Liver (tissue), 9 donors: ENCODE results near the gene FAM124A. TPM values are rescaled to one million over a fixed set of nuclear protein-coding genes. Genes with fewer than 3 reads are reported as not detected.

Experiments used
- DNase-seq: peaks from one replicate; pipeline ENCODE4 v3.0.0-alpha.2; 2017; ENCODE audit warnings: low spot score
- H3K27ac ChIP-seq, 2 donors: one replicate each; pipeline ENCODE4 v1.7.0; 2013; ENCODE audit warnings: inconsistent platforms in 2 of 2, low read length in 2 of 2, control low read depth in 1 of 2, low read depth in 1 of 2, mild to moderate bottlenecking in 1 of 2
- H3K27me3 ChIP-seq, 4 donors: one replicate each; pipeline versions ENCODE4 v1.6.1 to v1.7.0; 2013; ENCODE audit warnings: low read length in 3 of 4, inconsistent platforms in 1 of 4, mild to moderate bottlenecking in 1 of 4, moderate library complexity in 1 of 4; ENCODE audit not compliant: control insufficient read depth in 4 of 4, insufficient read depth in 4 of 4
- H3K36me3 ChIP-seq, 4 donors: one replicate each; pipeline versions ENCODE4 v1.6.1 to v1.7.0; 2013; ENCODE audit warnings: low read length in 3 of 4, mild to moderate bottlenecking in 3 of 4, low read depth in 1 of 4, moderate library complexity in 1 of 4; ENCODE audit not compliant: control insufficient read depth in 4 of 4, insufficient read depth in 3 of 4
- H3K4me1 ChIP-seq, 4 donors: one replicate each; pipeline versions ENCODE4 v1.6.1 to v1.7.0; 2013; ENCODE audit warnings: low read length in 3 of 4, mild to moderate bottlenecking in 3 of 4, moderate library complexity in 1 of 4; ENCODE audit not compliant: control insufficient read depth in 4 of 4, insufficient read depth in 4 of 4
- H3K4me3 ChIP-seq, 3 donors: one replicate each; pipeline versions ENCODE4 v1.6.1 to v1.7.0; 2013; ENCODE audit warnings: low read length in 3 of 3, control low read depth in 1 of 3, low read depth in 1 of 3, mild to moderate bottlenecking in 1 of 3
- H3K9ac ChIP-seq, 2 donors: one replicate each; pipeline ENCODE4 v1.7.0; 2013; ENCODE audit warnings: low read length in 2 of 2, mild to moderate bottlenecking in 2 of 2, moderate library complexity in 2 of 2, control low read depth in 1 of 2, low read depth in 1 of 2
- H3K9me3 ChIP-seq, 4 donors: one replicate each; pipeline versions ENCODE4 v1.6.1 to v1.7.0; 2013; ENCODE audit warnings: low read length in 3 of 4; ENCODE audit not compliant: control insufficient read depth in 4 of 4
- ATF3 ChIP-seq: IDR thresholded peaks from 2 replicates; pipeline ENCODE4 v1.6.1; 2016; ENCODE audit warnings: antibody characterized with exemption
- EGR1 ChIP-seq, 2 donors: IDR thresholded peaks; 2 replicates each; pipeline ENCODE4 v1.6.1; 2016 to 2018; ENCODE audit warnings: antibody characterized with exemption in 2 of 2, low read depth in 2 of 2
- FOXA1 ChIP-seq: IDR thresholded peaks from 2 replicates; pipeline ENCODE4 v1.6.1; 2016; ENCODE audit warnings: antibody characterized with exemption
- FOXA2 ChIP-seq: IDR thresholded peaks from 2 replicates; pipeline ENCODE4 v1.6.1; 2016; ENCODE audit warnings: antibody characterized with exemption
- GABPA ChIP-seq, 2 donors: IDR thresholded peaks in 1 of 2; conservative IDR thresholded peaks in 1 of 2; 2 replicates each; pipeline ENCODE4 v1.6.1; 2016; ENCODE audit warnings: antibody characterized with exemption in 2 of 2, mild to moderate bottlenecking in 1 of 2, moderate library complexity in 1 of 2
- HNF4G ChIP-seq: IDR thresholded peaks from 2 replicates; pipeline ENCODE4 v1.6.1; 2016; ENCODE audit warnings: antibody characterized with exemption
- JUND ChIP-seq, 2 donors: IDR thresholded peaks; 2 replicates each; pipeline ENCODE4 v1.6.1; 2016; ENCODE audit warnings: antibody characterized with exemption in 2 of 2
- RAD21 ChIP-seq, 2 donors: IDR thresholded peaks; 2 replicates each; pipeline ENCODE4 v1.6.1; 2016; ENCODE audit warnings: antibody characterized with exemption in 2 of 2, mild to moderate bottlenecking in 2 of 2
- RXRA ChIP-seq, 2 donors: IDR thresholded peaks; 2 replicates each; pipeline ENCODE4 v1.6.1; 2017 to 2018; ENCODE audit warnings: antibody characterized with exemption in 2 of 2, mild to moderate bottlenecking in 1 of 2
- SP1 ChIP-seq: IDR thresholded peaks from 2 replicates; pipeline ENCODE4 v1.6.1; 2018; ENCODE audit warnings: antibody characterized with exemption, mild to moderate bottlenecking
- TAF1 ChIP-seq: conservative IDR thresholded peaks from 2 replicates; pipeline ENCODE4 v1.6.1; 2016; ENCODE audit warnings: antibody characterized with exemption, mild to moderate bottlenecking
- YY1 ChIP-seq: IDR thresholded peaks from 2 replicates; pipeline ENCODE4 v1.6.1; 2016; ENCODE audit warnings: antibody characterized with exemption, mild to moderate bottlenecking
- ZBTB33 ChIP-seq: IDR thresholded peaks from 2 replicates; pipeline ENCODE4 v1.6.1; 2016; ENCODE audit warnings: antibody characterized with exemption
- WGBS: extraction: QIAGEN DNeasy Blood & Tissue Kit; methylation state at CpG from one replicate; pipeline ENCODE4 v1.1.7; 2013; 5-methylcytosine and 5-hydroxymethylcytosine counted together
- polyA plus RNA-seq, 2 donors: library from polyadenylated mRNA; stranded (reverse) in 1 of 2; unstranded in 1 of 2; fragments of 200-250 nt in 1 of 2; fragments of >200 nt in 1 of 2; fragmentation: Nextera tagmentation in 1 of 2; extraction: Ambion mirVana in 1 of 2; gene quantifications; one replicate each; pipeline versions ENCODE4 v1.2.1 to v1.2.3, GENCODE V29; 2013 to 2015
- total RNA-seq, 2 donors: library from RNA; depleted of rRNA; stranded (reverse); fragments of >200 nt; gene quantifications; one replicate each; pipeline ENCODE4 v1.2.3, GENCODE V29; 2014
- TF ChIP-seq, protein P1 (sequence below): IDR thresholded peaks from 2 replicates; pipeline ENCODE4 v1.6.1; 2016; ENCODE audit warnings: antibody characterized with exemption
- donor health status: healthy.
- donor health status: healthy.
- donor health status: healthy.
- donor health status: healthy.
- donor health status: healthy.

The FAM124A gene
- total and polyA plus RNA-seq, 4 donors: 0.33 to 0.92 (median 0.46) TPM

DNA sequence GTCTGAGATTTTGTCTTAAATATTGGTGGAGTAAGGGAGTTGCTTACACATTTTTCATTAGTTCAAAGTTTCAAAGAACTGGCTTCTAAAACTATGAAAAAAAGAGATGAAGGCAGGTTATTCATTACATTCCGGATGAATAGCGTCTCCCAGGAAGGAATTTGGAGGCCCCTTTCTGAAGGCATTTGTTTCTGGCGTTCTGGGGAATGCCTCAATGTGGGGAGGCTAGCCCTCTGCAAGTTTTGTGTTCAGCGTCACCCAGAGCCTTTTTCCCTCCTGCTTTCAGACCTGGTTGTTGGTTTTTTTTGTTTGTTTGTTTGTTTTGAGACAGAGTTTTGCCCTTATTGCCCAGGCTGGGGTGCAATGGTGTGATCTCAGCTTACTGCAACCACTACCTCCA lies 21.0 kb downstream of the FAM124A start:
- Histone ChIP-seq H3K36me3 (no peaks in the 10 kb centered on the region), H3K27ac (no peak overlapping the region), H3K4me1 (no peaks in the 10 kb centered on the region), H3K9ac (no peak overlapping the region), H3K4me3 (no peak overlapping the region), H3K9me3 (no peaks in the 10 kb centered on the region), H3K27me3 (peaks cover 0 to 2% (median 0%) of the 10 kb centered on the region in 4 donors)
- 85% methylated on average over 4 of the region's 4 CpGs for WGBS
- TF ChIP-seq, protein P1, sequence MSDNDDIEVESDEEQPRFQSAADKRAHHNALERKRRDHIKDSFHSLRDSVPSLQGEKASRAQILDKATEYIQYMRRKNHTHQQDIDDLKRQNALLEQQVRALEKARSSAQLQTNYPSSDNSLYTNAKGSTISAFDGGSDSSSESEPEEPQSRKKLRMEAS: no peak
- TF ChIP-seq SP1 (no peak), RAD21 (IDR thresholded peaks at IDR 0.05) (no peak), ZBTB33 (no peak), YY1 (no peak), TAF1 (no peak), EGR1 (IDR thresholded peaks at IDR 0.05; ENCODE audit: low read depth in 2 of 2) (no peak), ATF3 (no peak), JUND (IDR thresholded peaks at IDR 0.05) (no peak), HNF4G (no peak), RXRA (IDR thresholded peaks at IDR 0.05) (no peak)
- no peak for DNase-seq

- TF ChIP-seq FOXA2: no peak
- no peak for TF ChIP-seq GABPA (IDR thresholded peaks at IDR 0.05 in 1 of 2, conservative IDR thresholded peaks at IDR 0.05 in 1 of 2)
- TF ChIP-seq ZBTB33: no peak
- no peak for TF ChIP-seq FOXA1
- TF ChIP-seq, protein P1: no peak
- Histone ChIP-seq H3K4me3 (no peak overlapping the region), H3K9ac (no peak overlapping the region), H3K27me3 (peaks cover 0 to 2% (median 0%) of the 10 kb centered on the region in 4 donors), H3K9me3 (no peaks in the 10 kb centered on the region), H3K27ac (no peak overlapping the region), H3K4me1 (no peaks in the 10 kb centered on the region), H3K36me3 (no peaks in the 10 kb centered on the region)
- DNase-seq: no peak
- 75% methylated on average over 8 of the region's 8 CpGs for WGBS
These were observed 21.6 kb downstream of the FAM124A start for GRCh38 chr13:51243832-51244231.
